Astrocyte of the cerebellum (primary cell): ENCODE data around the gene FAM163A.
A peak's percentile ranks its signal among the peaks of the same experiment; 100 is the strongest.

ENCODE experiments used
- DNase-seq: peaks from one replicate; pipeline ENCODE4 v3.0.0-alpha.2; 2011; ENCODE audit warnings: low read depth
- H3K4me3 ChIP-seq: 2 replicates; pipeline ENCODE4 v1.5.1; 2011; ENCODE audit warnings: mild to moderate bottlenecking, low read depth, low read length, moderate library complexity
- CTCF ChIP-seq: IDR thresholded peaks from 2 replicates; pipeline ENCODE4 v1.5.1; 2012; ENCODE audit warnings: low read length, low read depth, moderate library complexity, mild to moderate bottlenecking; ENCODE audit errors: missing control alignments
- in situ Hi-C: cut with HindIII; loops from 2 replicates; pipeline ENCODE4 v1.10.0; 2017; ENCODE audit warnings: low sequenced_read_pairs

The FAM163A gene

GRCh38 chr1:179747611-179748010, 4.5 kb downstream of the FAM163A start:
- DNase-seq = no peak
- in situ Hi-C loops = no loop called here
- TF ChIP-seq CTCF = no peak
- H3K4me3 ChIP-seq = no peak overlapping the region

GRCh38 chr1:179748772-179749171, 5.7 kb downstream of the FAM163A start:
- in situ Hi-C loops = no loop called here
- no peak for DNase-seq
- no peak for TF ChIP-seq CTCF
- H3K4me3 ChIP-seq = no peak overlapping the region

GRCh38 chr1:179750630-179751029, 7.5 kb downstream of the FAM163A start:
- in situ Hi-C loops = no loop called here
- TF ChIP-seq CTCF = no peak
- no peak overlapping the region for H3K4me3 ChIP-seq
- DNase-seq = no peak

GRCh38 chr1:179753061-179753460, 10.0 kb downstream of the FAM163A start:
- H3K4me3 ChIP-seq = no peak overlapping the region
- in situ Hi-C loops = no loop called here
- no peak for TF ChIP-seq CTCF
- no peak for DNase-seq

- DNase-seq = peak; percentile 51
- no peak for TF ChIP-seq CTCF
- in situ Hi-C loops = no loop called here
- no peak overlapping the region for H3K4me3 ChIP-seq
Observed at GRCh38 chr1:179754041-179754624, 11.0 kb downstream of the FAM163A start.

GRCh38 chr1:179757933-179758332, 14.8 kb downstream of the FAM163A start:
- in situ Hi-C loops = no loop called here
- no peak overlapping the region for H3K4me3 ChIP-seq
- DNase-seq = no peak
- TF ChIP-seq CTCF = no peak
